Esophagus muscularis mucosa (tissue), 3 donors: Measurements from ENCODE around the gene DSTN.

Source experiments
- CTCF ChIP-seq, 3 experiments: fragments of 200-600 bp in 2 of 3; fragments of 450-650 bp in 1 of 3; sonication (generic) in 2 of 3; IDR thresholded peaks; one replicate each; pipeline ENCODE4 v1.5.1; 2017 to 2019; ENCODE audit warnings: antibody characterized with exemption in 3 of 3, mild to moderate bottlenecking in 2 of 3, moderate library complexity in 1 of 3
- POLR2A ChIP-seq: fragments of 450-650 bp; IDR thresholded peaks from one replicate; pipeline ENCODE4 v1.6.1; 2017; ENCODE audit warnings: antibody characterized with exemption, moderate library complexity, mild to moderate bottlenecking, low read depth

GRCh38 chr20:17557675-17558006 lies 12.2 kb upstream of the DSTN start:
- TF ChIP-seq CTCF (IDR thresholded peaks at IDR 0.05), result no peak
- TF ChIP-seq POLR2A, result no peak
